H9 (cell line): ENCODE results near the gene ABCB6. TPM values are rescaled to one million over a fixed set of nuclear protein-coding genes. Genes with fewer than 3 reads are reported as not detected.

Source experiments
- DNase-seq: peaks from one replicate; pipeline ENCODE4 v3.0.0-alpha.2; 2017
- H2AFZ ChIP-seq: one replicate; pipeline ENCODE4 v1.6.1; 2013; ENCODE audit warnings: mild to moderate bottlenecking, low read length, control low read depth, moderate library complexity
- H2AK5ac ChIP-seq: 2 replicates; pipeline ENCODE4 v1.6.1; 2013; ENCODE audit warnings: low read length, control low read depth, mixed read lengths; ENCODE audit not compliant: insufficient read length
- H2BK120ac ChIP-seq: one replicate; pipeline ENCODE4 v1.6.1; 2013; ENCODE audit warnings: low read depth, mild to moderate bottlenecking, low read length, control low read depth, inconsistent platforms; ENCODE audit not compliant: poor library complexity, severe bottlenecking
- H2BK12ac ChIP-seq: 2 replicates; pipeline ENCODE4 v1.6.1; 2013; ENCODE audit warnings: low read length, control low read depth, mixed read lengths, low read depth; ENCODE audit not compliant: insufficient read length
- H2BK15ac ChIP-seq: 2 replicates; pipeline ENCODE4 v1.6.1; 2013; ENCODE audit warnings: low read depth, low read length, control low read depth
- H2BK20ac ChIP-seq: one replicate; pipeline ENCODE4 v1.6.1; 2013; ENCODE audit warnings: low read depth, mild to moderate bottlenecking, low read length, control low read depth, inconsistent platforms; ENCODE audit not compliant: poor library complexity, severe bottlenecking
- H2BK5ac ChIP-seq: 2 replicates; pipeline ENCODE4 v1.6.1; 2013; ENCODE audit warnings: low read length, control low read depth, mixed read lengths; ENCODE audit not compliant: insufficient read length
- H3K14ac ChIP-seq: 2 replicates; pipeline ENCODE4 v1.6.1; 2013; ENCODE audit warnings: low read length, control low read depth; ENCODE audit not compliant: insufficient read depth
- H3K18ac ChIP-seq: 2 replicates; pipeline ENCODE4 v1.6.1; 2013; ENCODE audit warnings: low read depth, mild to moderate bottlenecking, mixed read lengths, low read length, control low read depth; ENCODE audit not compliant: insufficient read length
- H3K23ac ChIP-seq: 2 replicates; pipeline ENCODE4 v1.6.1; 2013; ENCODE audit warnings: low read length, control low read depth, mixed read lengths, low read depth; ENCODE audit not compliant: insufficient read length
- H3K23me2 ChIP-seq: 2 replicates; pipeline ENCODE4 v1.6.1; 2013; ENCODE audit warnings: low read depth, mild to moderate bottlenecking, mixed read lengths, low read length, control low read depth; ENCODE audit not compliant: insufficient read length, poor library complexity, severe bottlenecking
- H3K27ac ChIP-seq: 2 replicates; pipeline ENCODE4 v1.5.1; 2013; ENCODE audit warnings: low read length, control low read depth, mixed read lengths, low read depth; ENCODE audit not compliant: insufficient read length
- H3K27me3 ChIP-seq: 2 replicates; pipeline ENCODE4 v1.6.1; 2013; ENCODE audit warnings: low read length, control low read depth, inconsistent platforms; ENCODE audit not compliant: insufficient read depth
- H3K4ac ChIP-seq: 2 replicates; pipeline ENCODE4 v1.6.1; 2013; ENCODE audit warnings: low read depth, mild to moderate bottlenecking, control low read depth, inconsistent platforms, low read length, moderate library complexity
- H3K4me1 ChIP-seq: 2 replicates; pipeline ENCODE4 v1.6.1; 2013; ENCODE audit warnings: low read length, control low read depth, inconsistent platforms; ENCODE audit not compliant: insufficient read depth
- H3K4me2 ChIP-seq: 2 replicates; pipeline ENCODE4 v1.6.1; 2013; ENCODE audit warnings: low read length, control low read depth, mixed read lengths; ENCODE audit not compliant: insufficient read length, insufficient read depth
- H3K56ac ChIP-seq: 2 replicates; pipeline ENCODE4 v1.6.1; 2013; ENCODE audit warnings: low read depth, mild to moderate bottlenecking, mixed read lengths, low read length, control low read depth; ENCODE audit not compliant: insufficient read length
- H3K79me1 ChIP-seq: 2 replicates; pipeline ENCODE4 v1.6.1; 2013; ENCODE audit warnings: low read depth, mild to moderate bottlenecking, moderate library complexity, low read length, control low read depth, inconsistent platforms; ENCODE audit not compliant: insufficient read depth, poor library complexity, severe bottlenecking
- H3K79me2 ChIP-seq: 2 replicates; pipeline ENCODE4 v1.6.1; 2013; ENCODE audit warnings: low read length, control low read depth, inconsistent platforms; ENCODE audit not compliant: insufficient read depth
- H3K9ac ChIP-seq: 2 replicates; pipeline ENCODE4 v1.6.1; 2013; ENCODE audit warnings: low read length, control low read depth, mixed read lengths; ENCODE audit not compliant: insufficient read length; ENCODE audit errors: extremely low read depth
- H3K9me3 ChIP-seq: one replicate; pipeline ENCODE4 v1.6.1; 2013; ENCODE audit warnings: low read depth, low read length, inconsistent platforms; ENCODE audit not compliant: control insufficient read depth
- H3T11ph ChIP-seq: one replicate; pipeline ENCODE4 v1.6.1; 2013; ENCODE audit warnings: mild to moderate bottlenecking, low read length, control low read depth, inconsistent platforms
- H4K20me1 ChIP-seq: one replicate; pipeline ENCODE4 v1.6.1; 2013; ENCODE audit not compliant: control insufficient read depth, insufficient read length, insufficient read depth
- H4K5ac ChIP-seq: 2 replicates; pipeline ENCODE4 v1.6.1; 2013; ENCODE audit warnings: low read depth, mild to moderate bottlenecking, mixed read lengths, low read length, control low read depth; ENCODE audit not compliant: insufficient read length
- H4K8ac ChIP-seq: replicated peaks from 2 replicates; pipeline ENCODE4 v1.6.1; 2013; ENCODE audit warnings: low read length, control low read depth, mixed read lengths, low read depth; ENCODE audit not compliant: insufficient read length
- H4K91ac ChIP-seq: 2 replicates; pipeline ENCODE4 v1.6.1; 2013; ENCODE audit warnings: low read depth, mild to moderate bottlenecking, moderate library complexity, mixed read lengths, low read length, control low read depth; ENCODE audit not compliant: insufficient read length
- H3K27ac Mint-ChIP-seq, 3 experiments: 2 replicates in 2 of 3; 3 replicates in 1 of 3; pipeline ENCODE4 v1.8.0; 2020 to 2021; ENCODE audit warnings: mixed read lengths in 3 of 3, mild to moderate bottlenecking in 1 of 3, moderate library complexity in 1 of 3
- H3K27me3 Mint-ChIP-seq: 2 replicates; pipeline ENCODE4 v1.8.0; 2021; ENCODE audit warnings: low read depth, mild to moderate bottlenecking, moderate library complexity, mixed read lengths
- H3K36me3 Mint-ChIP-seq, 3 experiments: 2 replicates in 2 of 3; 3 replicates in 1 of 3; pipeline ENCODE4 v1.8.0; 2020 to 2021; ENCODE audit warnings: low read depth in 3 of 3, mixed read lengths in 3 of 3; ENCODE audit not compliant: insufficient read depth in 1 of 3
- H3K4me1 Mint-ChIP-seq, 2 experiments: 2 replicates each; pipeline ENCODE4 v1.8.0; 2020; ENCODE audit warnings: mixed read lengths in 2 of 2
- H3K4me3 Mint-ChIP-seq, 2 experiments: 2 replicates in 1 of 2; 3 replicates in 1 of 2; pipeline ENCODE4 v1.8.0; 2020 to 2021; ENCODE audit warnings: mild to moderate bottlenecking in 2 of 2, mixed read lengths in 2 of 2, moderate library complexity in 1 of 2
- H3K9me3 Mint-ChIP-seq, 2 experiments: 2 replicates in 1 of 2; 3 replicates in 1 of 2; pipeline ENCODE4 v1.8.0; 2020; ENCODE audit warnings: mild to moderate bottlenecking in 2 of 2, mixed read lengths in 2 of 2, moderate library complexity in 1 of 2
- WGBS: extraction: QIAGEN DNeasy Blood & Tissue Kit; methylation state at CpG from one replicate; pipeline ENCODE4 v1.1.7; 2013; ENCODE audit warnings: missing lambda C conversion rate, low lambda C conversion rate, mixed read lengths; ENCODE audit not compliant: insufficient read length; ENCODE audit errors: extremely low coverage; 5-methylcytosine and 5-hydroxymethylcytosine counted together
- total RNA-seq: library from RNA; stranded (reverse); gene quantifications from 2 replicates; pipeline ENCODE4 v1.2.1, GENCODE V29; 2021
- TF ChIP-seq, protein P1 (sequence below): fragments of 200-600 bp; sonication (generic); conservative IDR thresholded peaks from 3 replicates; pipeline ENCODE4 v1.8.0; 2021; ENCODE audit warnings: antibody characterized with exemption, mild to moderate bottlenecking

The ABCB6 gene
- total RNA-seq, 1 experiment from 2014 or later = 46.4 TPM

DNA sequence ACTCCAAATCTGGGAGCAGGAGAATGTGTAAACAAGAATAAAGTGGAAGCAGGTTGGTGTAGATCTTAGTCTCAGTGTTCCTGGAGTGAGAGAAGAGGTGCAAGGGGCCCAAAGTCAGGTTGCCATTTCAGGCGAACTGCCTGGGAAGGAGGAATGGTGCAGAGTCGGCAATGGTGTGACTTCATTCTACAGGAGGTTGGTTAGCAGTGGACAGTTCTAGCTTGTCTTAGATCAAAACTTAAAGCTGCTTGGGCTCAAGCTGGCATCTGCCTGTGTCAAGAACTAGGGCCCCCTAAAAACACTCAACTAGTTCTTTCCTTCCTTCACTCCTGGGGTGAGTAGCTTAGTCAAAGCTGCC lies 30.1 kb upstream of the ABCB6 start:
- Histone ChIP-seq H2BK15ac (no peak overlapping the region), H2BK5ac (no peak overlapping the region), H4K20me1 (no peaks in the 10 kb centered on the region), H3K23me2 (peaks cover 14% of the 10 kb centered on the region), H3K18ac (no peak overlapping the region), H2BK120ac (no peak overlapping the region), H2BK20ac (no peak overlapping the region), H3K4me1 (peaks cover 5% of the 10 kb centered on the region), H2AFZ (no peak overlapping the region), H4K8ac (no peak overlapping the region), H3K27ac (no peak overlapping the region), H3K9ac (peak overlapping the region; percentile 6), H2BK12ac (no peak overlapping the region), H3K79me1 (no peaks in the 10 kb centered on the region), H4K5ac (no peak overlapping the region), H3T11ph (no peak overlapping the region), H3K27me3 (no peaks in the 10 kb centered on the region), H3K79me2 (no peaks in the 10 kb centered on the region), H2AK5ac (no peak overlapping the region), H3K14ac (no peak overlapping the region; the same call in 1 of the 2 replicates), H3K9me3 (no peaks in the 10 kb centered on the region), H3K56ac (no peak overlapping the region), H3K4ac (no peak overlapping the region), H4K91ac (no peak overlapping the region), H3K23ac (no peak overlapping the region), H3K4me2 (no peak overlapping the region)
- Mint-ChIP-seq H3K36me3 (peaks cover 9 to 24% (median 23%) of the 10 kb centered on the region in 3 experiments; a peak in 6 of 7 replicates), H3K4me3 (peak overlapping the region in 1 of 2 experiments; percentile 35; a peak in 2 of 5 replicates), H3K27ac (peak overlapping the region in 2 of 3 experiments; percentile 76 to 81; a peak in 5 of 7 replicates), H3K4me1 (peaks cover 33 to 43% of the 10 kb centered on the region in 2 experiments), H3K27me3 (peaks cover 30% of the 10 kb centered on the region), H3K9me3 (no peaks in the 10 kb centered on the region)
- TF ChIP-seq, protein P1, sequence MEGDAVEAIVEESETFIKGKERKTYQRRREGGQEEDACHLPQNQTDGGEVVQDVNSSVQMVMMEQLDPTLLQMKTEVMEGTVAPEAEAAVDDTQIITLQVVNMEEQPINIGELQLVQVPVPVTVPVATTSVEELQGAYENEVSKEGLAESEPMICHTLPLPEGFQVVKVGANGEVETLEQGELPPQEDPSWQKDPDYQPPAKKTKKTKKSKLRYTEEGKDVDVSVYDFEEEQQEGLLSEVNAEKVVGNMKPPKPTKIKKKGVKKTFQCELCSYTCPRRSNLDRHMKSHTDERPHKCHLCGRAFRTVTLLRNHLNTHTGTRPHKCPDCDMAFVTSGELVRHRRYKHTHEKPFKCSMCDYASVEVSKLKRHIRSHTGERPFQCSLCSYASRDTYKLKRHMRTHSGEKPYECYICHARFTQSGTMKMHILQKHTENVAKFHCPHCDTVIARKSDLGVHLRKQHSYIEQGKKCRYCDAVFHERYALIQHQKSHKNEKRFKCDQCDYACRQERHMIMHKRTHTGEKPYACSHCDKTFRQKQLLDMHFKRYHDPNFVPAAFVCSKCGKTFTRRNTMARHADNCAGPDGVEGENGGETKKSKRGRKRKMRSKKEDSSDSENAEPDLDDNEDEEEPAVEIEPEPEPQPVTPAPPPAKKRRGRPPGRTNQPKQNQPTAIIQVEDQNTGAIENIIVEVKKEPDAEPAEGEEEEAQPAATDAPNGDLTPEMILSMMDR = no peak
- WGBS = no CpG with 5 or more reads among the region's 2 CpGs
- DNase-seq = no peak
